HUES64 (cell line): ENCODE measurements around the gene IGF2R.
"Not testable (repeated sequence)": the region's sequence is repeated elsewhere in the genome, so short reads cannot be mapped to it uniquely, and the experiment has no call there.

Experiments used
- H3K27ac ChIP-seq: 2 replicates; pipeline ENCODE4 v1.7.0; 2013; ENCODE audit warnings: low read depth, low read length, inconsistent platforms
- H3K27me3 ChIP-seq: 2 replicates; pipeline ENCODE4 v1.6.1; 2013; ENCODE audit warnings: mild to moderate bottlenecking, low read length; ENCODE audit not compliant: insufficient read depth
- H3K36me3 ChIP-seq: 2 replicates; pipeline ENCODE4 v1.6.1; 2013; ENCODE audit warnings: mild to moderate bottlenecking, low read length; ENCODE audit not compliant: insufficient read depth
- H3K4me1 ChIP-seq: 2 replicates; pipeline ENCODE4 v1.6.1; 2013; ENCODE audit warnings: mild to moderate bottlenecking, low read length, moderate library complexity; ENCODE audit not compliant: insufficient read depth
- H3K4me3 ChIP-seq: 2 replicates; pipeline ENCODE4 v1.5.1; 2013; ENCODE audit warnings: mild to moderate bottlenecking, low read length, moderate library complexity
- H3K9ac ChIP-seq: 2 replicates; pipeline ENCODE4 v1.6.1; 2013; ENCODE audit warnings: mild to moderate bottlenecking, low read depth, low read length
- H3K9me3 ChIP-seq: 2 replicates; pipeline ENCODE4 v1.6.1; 2013; ENCODE audit warnings: low read depth, low read length; ENCODE audit not compliant: insufficient read depth
- WGBS: fragments of 150-250, 120-280 bp; methylation state at CpG from one replicate; pipeline ENCODE4 v1.1.7; 2013; ENCODE audit warnings: missing lambda C conversion rate; 5-methylcytosine and 5-hydroxymethylcytosine counted together

The IGF2R gene

DNA sequence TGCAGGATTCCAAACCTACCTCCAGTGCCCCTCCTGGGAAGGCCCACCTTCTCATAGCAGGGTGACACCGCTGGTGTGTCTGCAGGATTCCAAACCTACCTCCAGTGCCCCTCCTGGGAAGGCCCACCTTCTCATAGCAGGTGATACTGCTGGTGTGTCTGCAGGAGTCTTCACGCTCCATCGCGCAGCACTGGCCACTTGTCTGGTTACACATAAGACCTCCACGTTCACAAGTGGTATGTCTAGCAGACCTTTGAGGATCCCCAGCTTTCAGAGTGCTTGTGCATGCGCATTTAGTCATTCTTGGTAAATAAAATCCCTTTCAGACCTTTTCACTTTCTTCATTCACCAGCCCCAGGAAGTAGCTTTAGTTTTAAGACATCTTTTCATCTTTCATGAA is 123.3 kb downstream of the IGF2R start:
- H3K27ac ChIP-seq, H3K9ac ChIP-seq, H3K4me1 ChIP-seq, H3K9me3 ChIP-seq, H3K27me3 ChIP-seq, H3K4me3 ChIP-seq: not testable (repeated sequence)
- H3K36me3 ChIP-seq, result peaks cover 85% of the 10 kb centered on the region
- 92% methylated on average over 6 of the region's 6 CpGs for WGBS

GRCh38 chr6:160092602-160093001 is 123.7 kb downstream of the IGF2R start:
- WGBS, result 96% methylated on average over 10 of the region's 10 CpGs
- no peaks in the 10 kb centered on the region for H3K9me3 ChIP-seq
- peaks cover 85% of the 10 kb centered on the region for H3K36me3 ChIP-seq
- no peak overlapping the region for H3K9ac ChIP-seq
- no peaks in the 10 kb centered on the region for H3K27me3 ChIP-seq
- H3K4me1 ChIP-seq, result no peaks in the 10 kb centered on the region
- H3K27ac ChIP-seq, result no peak overlapping the region
- no peak overlapping the region for H3K4me3 ChIP-seq

GRCh38 chr6:160093061-160093460 is 124.2 kb downstream of the IGF2R start:
- Histone ChIP-seq H3K4me1 (no peaks in the 10 kb centered on the region), H3K9me3 (no peaks in the 10 kb centered on the region), H3K27me3 (no peaks in the 10 kb centered on the region), H3K36me3 (peaks cover 86% of the 10 kb centered on the region), H3K9ac (no peak overlapping the region), H3K27ac (no peak overlapping the region), H3K4me3 (no peak overlapping the region)
- WGBS, result 97% methylated on average over 7 of the region's 7 CpGs

DNA sequence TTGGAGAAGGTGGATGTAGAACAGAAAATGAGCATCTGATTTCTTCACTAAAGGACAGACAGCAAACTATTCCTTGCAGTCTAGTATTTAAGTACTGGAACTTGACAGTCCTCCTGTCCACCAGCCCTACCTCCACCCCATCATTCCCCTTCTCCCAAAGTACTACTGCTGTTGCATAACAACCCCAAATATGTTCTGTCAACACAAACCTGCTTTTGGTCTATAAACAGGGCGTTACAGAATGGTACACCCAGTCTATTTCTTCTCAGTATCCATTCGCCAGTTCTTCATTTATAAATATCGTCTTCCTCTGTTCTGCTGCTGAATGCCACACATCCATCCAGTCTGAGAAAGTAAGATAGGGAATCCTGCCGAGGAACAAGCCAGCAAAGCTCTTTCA is 125.1 kb downstream of the IGF2R start:
- peaks cover 87% of the 10 kb centered on the region for H3K36me3 ChIP-seq
- H3K27me3 ChIP-seq, result no peaks in the 10 kb centered on the region
- no peaks in the 10 kb centered on the region for H3K4me1 ChIP-seq
- H3K4me3 ChIP-seq, result no peak overlapping the region
- H3K9ac ChIP-seq, result no peak overlapping the region
- H3K9me3 ChIP-seq, result no peaks in the 10 kb centered on the region
- WGBS, result 92% methylated on average over 4 of the region's 4 CpGs
- H3K27ac ChIP-seq, result no peak overlapping the region

GRCh38 chr6:160095146-160095845 is 126.4 kb downstream of the IGF2R start:
- peaks cover 83% of the 10 kb centered on the region for H3K36me3 ChIP-seq
- H3K27me3 ChIP-seq, result no peaks in the 10 kb centered on the region
- H3K9me3 ChIP-seq, result no peaks in the 10 kb centered on the region
- no peak overlapping the region for H3K9ac ChIP-seq
- no peak overlapping the region for H3K27ac ChIP-seq
- WGBS, result 95% methylated on average over 8 of the region's 8 CpGs
- no peaks in the 10 kb centered on the region for H3K4me1 ChIP-seq
- no peak overlapping the region for H3K4me3 ChIP-seq

GRCh38 chr6:160101277-160102205 is 132.7 kb downstream of the IGF2R start:
- Histone ChIP-seq H3K36me3 (peaks cover 69% of the 10 kb centered on the region), H3K9ac (no peak overlapping the region), H3K4me1 (no peaks in the 10 kb centered on the region), H3K27me3 (no peaks in the 10 kb centered on the region), H3K27ac (no peak overlapping the region), H3K4me3 (no peak overlapping the region), H3K9me3 (no peaks in the 10 kb centered on the region)
- WGBS, result 92% methylated on average over 23 of the region's 23 CpGs

DNA sequence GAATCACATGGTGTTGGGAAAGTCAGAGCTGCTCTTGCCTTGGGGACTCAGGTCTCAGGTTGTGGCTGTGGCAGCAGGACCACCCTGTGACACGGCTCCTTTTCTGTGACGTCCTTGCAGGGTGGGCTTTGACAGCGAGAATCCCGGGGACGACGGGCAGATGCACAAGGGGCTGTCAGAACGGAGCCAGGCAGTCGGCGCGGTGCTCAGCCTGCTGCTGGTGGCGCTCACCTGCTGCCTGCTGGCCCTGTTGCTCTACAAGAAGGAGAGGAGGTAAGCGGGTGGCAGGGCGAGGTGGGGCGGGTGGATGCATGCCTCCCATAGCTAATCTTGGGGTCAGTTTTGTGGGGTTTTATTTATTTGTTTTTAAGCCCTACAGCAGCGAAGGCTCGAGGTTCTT is 133.5 kb downstream of the IGF2R start:
- WGBS, result 95% methylated on average over 16 of the region's 16 CpGs
- Histone ChIP-seq H3K27me3 (no peaks in the 10 kb centered on the region), H3K27ac (no peak overlapping the region)

DNA sequence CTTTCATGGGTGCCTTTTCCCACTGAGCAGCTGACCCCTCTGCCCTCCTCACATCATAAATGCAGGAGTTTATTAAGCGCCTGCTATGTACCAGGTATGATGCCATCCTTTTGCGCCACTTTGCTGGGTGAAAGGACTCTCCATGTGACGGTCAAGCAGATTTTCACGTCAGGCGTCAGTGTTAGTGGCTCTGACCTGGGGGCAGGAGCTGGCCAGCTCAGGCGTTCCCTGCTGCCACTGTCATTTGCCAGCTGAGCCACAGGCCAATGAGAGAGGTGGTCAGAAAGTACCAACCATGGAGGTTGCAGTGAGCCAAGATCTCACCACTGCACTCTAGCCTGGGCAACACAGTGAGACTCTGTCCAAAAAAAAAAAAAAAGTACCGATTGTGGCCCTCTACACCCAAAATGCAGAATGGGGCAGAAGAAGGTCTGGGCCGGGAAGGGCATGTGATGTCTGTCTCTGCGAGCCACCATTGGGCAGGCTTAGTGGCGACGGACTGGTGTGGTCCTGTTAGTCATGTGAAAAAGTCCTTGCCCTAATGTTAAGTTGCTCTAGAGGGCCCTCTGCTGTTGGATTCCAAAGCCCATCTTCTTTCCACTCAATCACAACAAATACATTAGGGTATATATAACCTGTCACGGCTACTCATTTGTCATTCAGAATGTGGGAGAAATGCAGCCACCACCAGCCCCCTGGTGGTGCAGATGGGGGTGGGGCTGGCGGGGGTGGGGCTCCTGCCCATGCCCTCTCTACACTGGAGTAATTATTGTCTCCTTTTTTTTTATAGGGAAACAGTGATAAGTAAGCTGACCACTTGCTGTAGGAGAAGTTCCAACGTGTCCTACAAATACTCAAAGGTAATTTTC is 134.3 kb downstream of the IGF2R start:
- no peaks in the 10 kb centered on the region for H3K27me3 ChIP-seq
- 83% methylated on average over 14 of the region's 14 CpGs for WGBS
- no peak overlapping the region for H3K27ac ChIP-seq
- H3K4me3 ChIP-seq, result no peak overlapping the region
- H3K4me1 ChIP-seq, result no peaks in the 10 kb centered on the region
- peaks cover 56% of the 10 kb centered on the region for H3K36me3 ChIP-seq
- H3K9ac ChIP-seq, result no peak overlapping the region
- no peaks in the 10 kb centered on the region for H3K9me3 ChIP-seq

More for the DNA sequence above, 133.5 kb downstream of the IGF2R start:
- H3K36me3 ChIP-seq, result peaks cover 64% of the 10 kb centered on the region
- no peak overlapping the region for H3K4me3 ChIP-seq
- H3K9me3 ChIP-seq, result no peaks in the 10 kb centered on the region
- H3K4me1 ChIP-seq, result no peaks in the 10 kb centered on the region
- no peak overlapping the region for H3K9ac ChIP-seq

GRCh38 chr6:160103825-160104100 is 134.9 kb downstream of the IGF2R start:
- H3K9ac ChIP-seq, result no peak overlapping the region
- no peaks in the 10 kb centered on the region for H3K9me3 ChIP-seq
- no peak overlapping the region for H3K4me3 ChIP-seq
- H3K27me3 ChIP-seq, result no peaks in the 10 kb centered on the region
- no peaks in the 10 kb centered on the region for H3K4me1 ChIP-seq
- H3K36me3 ChIP-seq, result peaks cover 51% of the 10 kb centered on the region
- WGBS, result 94% methylated on average over 6 of the region's 7 CpGs
- H3K27ac ChIP-seq, result no peak overlapping the region

- Histone ChIP-seq H3K27ac (no peak overlapping the region), H3K9me3 (no peaks in the 10 kb centered on the region), H3K27me3 (no peaks in the 10 kb centered on the region), H3K36me3 (peaks cover 42% of the 10 kb centered on the region), H3K9ac (no peak overlapping the region), H3K4me1 (no peaks in the 10 kb centered on the region), H3K4me3 (no peak overlapping the region)
- 92% methylated on average over 19 of the region's 20 CpGs for WGBS
These were observed 136.1 kb downstream of the IGF2R start for GRCh38 chr6:160104821-160105517.
